ENCODE data around the gene EFCAB14. TPM values are rescaled to one million over a fixed set of nuclear protein-coding genes. Genes with fewer than 3 reads are reported as not detected.

EFCAB14 gene
- total and polyA plus RNA-seq, 2 experiments from 2014 or later: 38.5 to 79.3 TPM

DNA sequence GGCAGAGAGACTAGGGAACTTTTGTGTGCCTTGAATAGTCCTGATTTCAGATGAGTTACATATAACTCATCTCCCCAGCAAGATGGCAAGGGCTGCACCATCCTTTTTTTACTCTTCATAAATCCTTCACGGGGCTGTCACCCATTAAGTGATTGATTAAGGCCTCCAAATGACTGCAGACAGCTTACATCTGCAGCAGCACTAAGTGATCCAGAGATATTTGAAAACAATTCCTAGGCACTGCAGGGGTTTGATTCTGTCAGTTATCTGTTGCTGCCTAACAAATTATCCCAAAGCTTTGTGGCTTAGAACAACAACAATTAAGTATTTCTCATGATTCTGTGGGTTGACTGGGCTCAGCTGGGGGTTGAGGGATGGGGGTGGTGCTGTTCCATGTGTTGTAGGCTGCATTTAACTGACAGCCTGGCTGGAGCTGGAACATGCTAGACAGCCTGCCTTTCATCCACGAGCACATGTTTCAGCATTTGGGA, 27.9 kb downstream of the EFCAB14 start:
- Histone ChIP-seq H4K20me1 (ENCODE audit: insufficient read depth, poor library complexity, severe bottlenecking) (no peaks in the 10 kb centered on the region), H3K27me3 (no peaks in the 10 kb centered on the region), H3K36me3 (replicated peaks; ENCODE audit: insufficient read depth, low read depth) (peaks cover 4% of the 10 kb centered on the region), H3K4me1 (ENCODE audit: insufficient read depth) (no peaks in the 10 kb centered on the region), H3K9me3 (ENCODE audit: low read depth) (no peaks in the 10 kb centered on the region), H3K9me2 (replicated peaks; ENCODE audit: insufficient read depth) (no peaks in the 10 kb centered on the region), H3K27ac (no peak overlapping the region), H2AFZ (no peak overlapping the region), H3K79me2 (no peaks in the 10 kb centered on the region), H3K4me3 (no peak overlapping the region), H3K4me2 (no peak overlapping the region)
- DNase-seq (ENCODE audit: low spot score): no peak
- TF ChIP-seq EZH2 (IDR thresholded peaks at IDR 0.05; ENCODE audit: borderline replicate concordance) (no peak), EZH2phosphoT487 (IDR thresholded peaks at IDR 0.05; ENCODE audit: low read depth, severe bottlenecking, unreplicated experiment) (no peak)
- TF ChIP-seq, protein P1, sequence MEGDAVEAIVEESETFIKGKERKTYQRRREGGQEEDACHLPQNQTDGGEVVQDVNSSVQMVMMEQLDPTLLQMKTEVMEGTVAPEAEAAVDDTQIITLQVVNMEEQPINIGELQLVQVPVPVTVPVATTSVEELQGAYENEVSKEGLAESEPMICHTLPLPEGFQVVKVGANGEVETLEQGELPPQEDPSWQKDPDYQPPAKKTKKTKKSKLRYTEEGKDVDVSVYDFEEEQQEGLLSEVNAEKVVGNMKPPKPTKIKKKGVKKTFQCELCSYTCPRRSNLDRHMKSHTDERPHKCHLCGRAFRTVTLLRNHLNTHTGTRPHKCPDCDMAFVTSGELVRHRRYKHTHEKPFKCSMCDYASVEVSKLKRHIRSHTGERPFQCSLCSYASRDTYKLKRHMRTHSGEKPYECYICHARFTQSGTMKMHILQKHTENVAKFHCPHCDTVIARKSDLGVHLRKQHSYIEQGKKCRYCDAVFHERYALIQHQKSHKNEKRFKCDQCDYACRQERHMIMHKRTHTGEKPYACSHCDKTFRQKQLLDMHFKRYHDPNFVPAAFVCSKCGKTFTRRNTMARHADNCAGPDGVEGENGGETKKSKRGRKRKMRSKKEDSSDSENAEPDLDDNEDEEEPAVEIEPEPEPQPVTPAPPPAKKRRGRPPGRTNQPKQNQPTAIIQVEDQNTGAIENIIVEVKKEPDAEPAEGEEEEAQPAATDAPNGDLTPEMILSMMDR (IDR thresholded peaks at IDR 0.05; ENCODE audit: poor library complexity): no peak
- WGBS (ENCODE audit: low lambda C conversion rate, missing lambda C conversion rate): 72% methylated on average over 2 of the region's 2 CpGs

DNA sequence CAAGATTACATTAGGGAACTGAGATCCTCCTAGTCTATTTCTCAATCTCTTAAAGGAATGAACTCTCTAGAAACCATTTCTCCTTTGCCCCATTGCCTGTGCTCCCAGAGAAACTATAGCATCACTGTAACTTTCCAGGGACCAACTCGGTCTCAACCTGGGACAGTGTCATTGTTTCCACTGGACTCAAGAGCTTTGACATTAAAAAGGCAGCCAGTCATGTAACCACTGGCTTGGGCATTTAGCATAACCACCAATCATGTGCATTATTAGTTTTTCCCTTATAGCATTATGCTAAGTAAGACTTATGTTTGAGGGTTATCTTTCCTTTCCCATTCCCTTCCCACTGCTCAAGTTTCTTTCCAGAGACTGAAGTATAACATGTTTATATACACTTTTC, 29.0 kb downstream of the EFCAB14 start:
- H3K4me3 ChIP-seq: no peak overlapping the region
- WGBS (ENCODE audit: low lambda C conversion rate, missing lambda C conversion rate): 96% methylated on average over 1 of the region's 1 CpG
- H4K20me1 ChIP-seq (ENCODE audit: insufficient read depth, poor library complexity, severe bottlenecking): no peaks in the 10 kb centered on the region
- H3K9me3 ChIP-seq (ENCODE audit: low read depth): no peaks in the 10 kb centered on the region
- H3K4me2 ChIP-seq: no peak overlapping the region
- H3K9me2 ChIP-seq (replicated peaks; ENCODE audit: insufficient read depth): no peaks in the 10 kb centered on the region
- no peak overlapping the region for H2AFZ ChIP-seq
- no peaks in the 10 kb centered on the region for H3K4me1 ChIP-seq (ENCODE audit: insufficient read depth)
- no peaks in the 10 kb centered on the region for H3K79me2 ChIP-seq
- H3K36me3 ChIP-seq (replicated peaks; ENCODE audit: insufficient read depth, low read depth): no peaks in the 10 kb centered on the region
- no peak for DNase-seq (ENCODE audit: low spot score)
- H3K27me3 ChIP-seq: no peaks in the 10 kb centered on the region
- TF ChIP-seq EZH2 (IDR thresholded peaks at IDR 0.05; ENCODE audit: borderline replicate concordance) (no peak), EZH2phosphoT487 (IDR thresholded peaks at IDR 0.05; ENCODE audit: low read depth, severe bottlenecking, unreplicated experiment) (no peak)
- TF ChIP-seq, protein P1 (IDR thresholded peaks at IDR 0.05; ENCODE audit: poor library complexity): no peak
- no peak overlapping the region for H3K27ac ChIP-seq

DNA sequence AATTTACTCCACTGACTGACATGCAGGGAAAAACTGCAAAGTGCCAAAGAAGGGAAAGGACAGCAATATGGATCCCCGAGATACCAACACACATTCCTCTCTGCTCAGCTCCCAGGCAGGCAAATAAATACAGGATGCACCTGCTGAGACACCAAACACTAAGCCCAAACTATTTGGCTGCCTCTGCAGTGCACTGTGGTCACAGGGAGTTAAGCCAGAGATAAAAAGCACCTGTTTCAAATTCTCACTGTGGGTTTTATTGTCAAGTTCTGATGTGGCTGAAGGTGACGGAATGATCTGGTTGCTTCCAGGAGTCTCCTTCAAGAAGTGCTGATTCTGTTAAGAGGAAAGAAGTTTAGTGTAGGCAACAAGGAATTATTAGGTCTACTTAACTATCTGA, 29.6 kb downstream of the EFCAB14 start:
- WGBS (ENCODE audit: low lambda C conversion rate, missing lambda C conversion rate): 90% methylated on average over 2 of the region's 2 CpGs
- TF ChIP-seq, protein P1 (IDR thresholded peaks at IDR 0.05; ENCODE audit: poor library complexity): no peak
- TF ChIP-seq EZH2phosphoT487 (IDR thresholded peaks at IDR 0.05; ENCODE audit: low read depth, severe bottlenecking, unreplicated experiment): no peak
- no peak for TF ChIP-seq EZH2 (IDR thresholded peaks at IDR 0.05; ENCODE audit: borderline replicate concordance)
- no peak for DNase-seq (ENCODE audit: low spot score)
- Histone ChIP-seq H3K9me3 (ENCODE audit: low read depth) (no peaks in the 10 kb centered on the region), H3K4me1 (ENCODE audit: insufficient read depth) (no peaks in the 10 kb centered on the region), H3K9me2 (replicated peaks; ENCODE audit: insufficient read depth) (no peaks in the 10 kb centered on the region), H3K4me3 (no peak overlapping the region), H3K79me2 (no peaks in the 10 kb centered on the region), H3K27me3 (no peaks in the 10 kb centered on the region), H3K36me3 (replicated peaks; ENCODE audit: insufficient read depth, low read depth) (no peaks in the 10 kb centered on the region), H2AFZ (no peak overlapping the region), H3K4me2 (no peak overlapping the region), H4K20me1 (ENCODE audit: insufficient read depth, poor library complexity, severe bottlenecking) (no peaks in the 10 kb centered on the region), H3K27ac (no peak overlapping the region)
